Measurements from ENCODE around the gene RS1.

Gene RS1

DNA sequence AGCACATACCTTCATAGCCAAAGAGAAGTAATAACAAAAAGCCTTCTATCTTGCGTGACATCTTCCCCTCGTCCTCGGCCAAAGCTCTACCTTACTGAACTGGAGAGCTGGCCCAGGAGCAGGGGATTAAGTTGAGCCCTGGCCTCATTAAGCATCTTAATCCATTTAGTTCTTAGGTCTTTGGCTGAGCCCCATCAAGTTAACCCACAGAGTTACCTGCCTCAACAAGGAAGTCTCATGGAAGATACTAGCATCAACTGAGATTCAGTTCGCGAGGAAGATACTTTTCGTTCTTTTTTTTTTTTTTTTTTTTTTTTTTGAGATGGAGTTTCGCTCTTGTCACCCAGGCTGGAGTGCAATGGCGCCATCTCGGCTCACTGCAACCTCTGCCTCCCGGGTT, at the start of gene RS1:
RS1 (minus strand) TSS at position 101 of the 400 bp plus-strand sequence; CDS start at position 61, 40 bp downstream.
- DNase-seq (ENCODE audit: low spot score), result no peak

- DNase-seq (ENCODE audit: low spot score), result no peak
Observed at GRCh38 chrX:18719852-18720251, 47.9 kb upstream of the RS1 start.

DNA sequence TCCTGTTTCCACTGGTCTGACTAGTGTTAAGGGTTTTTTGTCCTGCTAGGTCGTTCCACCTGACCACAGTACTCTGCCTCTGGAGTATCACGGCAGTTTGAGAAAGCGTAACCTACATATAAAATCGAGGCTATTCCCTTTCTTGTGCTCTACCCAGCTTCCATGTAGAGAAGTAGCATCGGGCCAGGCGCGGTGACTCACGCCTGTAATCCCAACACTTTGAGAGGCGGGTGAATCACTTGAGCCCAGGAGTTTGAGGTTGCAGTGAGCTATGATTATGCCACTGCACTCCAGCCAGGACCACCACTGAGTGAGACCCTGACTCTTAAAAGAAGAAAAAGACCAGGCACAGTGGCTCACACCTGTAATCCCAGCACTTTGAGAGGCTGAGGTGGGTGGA, 43.0 kb upstream of the RS1 start:
- no peak for DNase-seq (ENCODE audit: low spot score)

DNA sequence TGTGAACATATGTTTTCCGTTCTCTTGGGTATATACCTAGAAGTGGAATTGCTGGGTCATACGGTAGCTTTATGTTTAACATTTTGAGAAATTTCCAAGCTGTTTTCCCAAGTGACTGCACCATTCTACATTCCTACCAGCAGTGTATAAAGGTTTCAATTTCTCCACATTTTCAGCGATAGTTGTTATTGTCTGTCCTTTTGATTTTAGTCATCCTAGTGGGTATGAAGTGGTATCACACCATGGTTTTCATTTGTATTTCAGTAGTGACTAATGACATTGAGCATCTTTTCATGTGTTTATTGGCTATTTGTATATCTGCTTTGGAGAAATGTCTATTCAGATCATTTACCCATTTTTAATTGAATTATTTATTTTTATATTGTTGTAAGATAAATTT, 37.9 kb upstream of the RS1 start:
- DNase-seq (ENCODE audit: low spot score), result no peak

- no peak for DNase-seq (ENCODE audit: low spot score)
Observed at GRCh38 chrX:18707426-18708049, 35.6 kb upstream of the RS1 start, which contains the start of gene PPEF1. Gene PPEF1 (plus strand): TSS chrX:18707645. CDS start chrX:18707781, 136 bp downstream.

GRCh38 chrX:18702362-18703195, 30.7 kb upstream of the RS1 start:
- DNase-seq (ENCODE audit: low spot score), result no peak

DNA sequence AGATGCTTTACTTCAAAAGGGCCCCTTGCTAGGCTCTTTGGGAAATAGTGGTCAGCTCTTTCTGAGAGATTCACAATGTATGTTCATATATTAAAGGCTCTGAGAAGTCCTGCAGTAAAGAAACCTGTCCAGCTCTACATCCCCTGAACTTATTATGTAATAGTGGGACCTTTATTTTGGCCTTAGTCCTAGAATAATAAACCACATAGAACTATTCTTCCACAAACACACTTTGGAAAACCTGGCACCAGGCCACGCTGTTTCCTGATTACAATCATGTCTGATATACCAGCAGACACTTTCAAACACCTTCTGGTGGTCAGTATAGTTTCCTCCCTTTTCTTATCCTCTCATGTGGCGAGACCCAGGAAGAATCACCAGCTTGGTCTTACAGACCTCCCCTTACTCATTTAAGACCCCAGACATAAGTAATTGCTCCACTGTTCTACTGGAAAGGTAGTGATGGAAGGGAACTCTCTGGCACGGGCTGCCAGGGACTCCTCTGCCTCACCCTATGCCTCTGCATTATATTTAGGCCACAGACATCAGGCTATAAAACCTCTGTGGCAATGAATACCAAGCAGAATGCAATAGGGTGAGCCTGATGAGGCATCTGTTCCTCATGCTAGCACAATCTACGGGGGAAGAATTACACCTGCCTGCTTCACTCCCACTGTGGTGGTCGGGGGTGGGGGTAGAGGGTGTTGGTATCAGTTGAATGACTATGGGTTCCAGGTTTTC, 29.9 kb upstream of the RS1 start:
- DNase-seq (ENCODE audit: low spot score), result no peak

DNA sequence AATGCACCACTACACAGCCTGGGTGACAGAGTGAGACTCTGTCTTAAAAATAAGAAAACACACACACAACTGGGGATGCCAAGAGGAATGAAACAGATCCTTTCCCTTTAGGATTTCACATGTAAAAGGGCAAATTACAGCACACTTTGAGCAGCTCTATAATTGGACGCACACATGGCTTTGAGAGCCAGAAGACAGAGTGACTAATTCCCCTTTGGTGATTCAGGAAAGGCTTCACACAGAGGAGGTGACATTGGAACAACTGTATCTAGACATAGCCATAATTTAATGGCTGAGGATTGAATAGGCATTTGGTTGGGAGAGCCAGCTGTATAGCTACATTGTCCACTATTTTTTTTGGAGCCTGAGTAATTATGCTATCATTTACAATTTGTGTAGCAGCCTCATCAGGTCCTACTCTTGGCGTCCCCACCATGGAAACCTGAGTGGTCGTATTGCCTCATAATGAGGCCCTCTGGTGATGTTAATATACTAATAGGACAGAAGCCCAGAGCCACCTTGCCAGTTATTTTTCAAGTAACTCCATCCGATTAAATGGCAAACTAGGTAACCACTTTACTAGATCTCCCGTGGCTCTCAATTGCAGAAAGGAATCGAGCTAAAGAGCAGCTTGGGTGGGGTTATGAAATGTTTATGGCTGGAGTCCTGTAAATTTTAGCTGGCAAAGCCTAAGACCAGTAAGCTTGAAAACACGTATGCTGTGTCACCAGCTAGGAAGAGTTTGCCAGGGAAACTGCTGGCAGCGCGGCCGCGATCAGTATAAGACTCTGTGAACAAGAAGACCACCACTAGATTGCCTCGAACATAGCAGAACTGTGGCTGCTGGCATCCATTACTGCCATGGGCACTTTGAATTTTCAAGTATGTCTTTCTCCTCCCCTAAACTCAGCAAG, 27.1 kb upstream of the RS1 start:
- no peak for DNase-seq (ENCODE audit: low spot score)

DNA sequence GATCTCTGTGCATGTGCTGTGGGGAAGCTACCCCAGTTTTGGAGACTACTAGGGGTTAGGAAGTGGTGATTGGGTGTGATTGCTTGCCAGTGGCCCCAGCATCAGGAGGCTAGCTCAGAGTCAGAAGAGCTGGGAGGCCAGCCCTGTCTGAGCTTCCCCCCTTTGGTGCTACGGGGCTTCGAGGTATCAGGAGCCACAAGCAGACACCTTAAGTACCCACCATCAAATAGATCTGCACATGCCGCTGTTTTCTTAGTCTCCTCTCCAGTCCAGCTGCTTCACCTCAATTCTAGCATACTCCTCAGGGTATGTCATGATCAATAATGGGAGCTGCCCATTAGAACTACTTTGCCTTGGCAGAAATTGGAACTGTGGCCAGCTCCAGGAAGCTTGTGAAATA, 24.7 kb upstream of the RS1 start:
- DNase-seq (ENCODE audit: low spot score), result no peak

DNA sequence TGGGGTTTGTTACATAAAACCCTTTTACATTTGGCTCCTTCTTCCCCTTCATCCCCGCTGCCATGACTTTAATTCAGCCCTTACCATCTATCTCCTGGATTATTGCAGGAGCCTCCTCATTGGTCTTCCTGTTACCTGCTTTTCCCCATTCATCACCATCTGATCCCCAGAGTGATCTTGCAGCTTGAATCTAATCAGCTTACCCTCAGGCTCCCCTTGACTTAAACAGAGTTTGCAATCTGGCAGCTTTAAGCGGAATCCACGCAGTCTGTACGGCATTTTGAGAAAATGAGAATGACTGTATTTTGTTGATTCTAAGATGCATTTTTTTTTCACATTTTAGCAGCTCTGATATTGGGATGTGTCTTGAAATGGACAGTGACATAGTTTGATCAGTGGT, 20.6 kb upstream of the RS1 start:
- no peak for DNase-seq (ENCODE audit: low spot score)

GRCh38 chrX:18691431-18691830, 19.5 kb upstream of the RS1 start:
- no peak for DNase-seq (ENCODE audit: low spot score)

DNA sequence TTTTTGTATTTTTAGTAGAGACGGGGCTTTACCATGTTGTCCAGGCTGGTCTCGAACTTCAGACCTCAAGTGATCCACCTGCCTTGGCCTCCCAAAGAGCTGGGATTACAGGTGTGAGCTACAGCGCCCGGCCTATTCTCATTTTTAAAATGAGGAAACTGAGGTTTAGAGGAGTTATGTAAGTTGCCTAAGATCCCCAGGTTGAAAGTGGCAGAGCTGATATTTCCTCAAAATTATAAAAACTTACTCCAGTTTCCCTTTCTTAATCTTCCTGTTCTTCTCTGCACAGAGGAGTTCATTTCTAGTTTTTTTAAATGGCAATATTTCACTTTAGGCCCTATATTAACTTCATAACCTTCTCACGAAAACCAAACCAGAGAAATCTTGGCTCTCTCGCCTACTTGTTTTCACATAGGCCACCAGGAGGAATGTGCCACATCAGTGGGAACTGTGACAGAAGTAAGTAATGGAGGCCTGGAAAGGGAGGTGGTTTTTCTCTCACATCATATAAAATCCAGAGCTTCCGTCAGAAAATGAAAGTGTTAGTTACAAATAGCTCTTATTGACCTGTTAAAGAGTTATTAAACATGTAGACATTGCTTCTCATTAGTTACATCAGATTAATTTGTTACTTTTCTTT, 16.1 kb upstream of the RS1 start:
- DNase-seq (ENCODE audit: low spot score), result no peak

DNA sequence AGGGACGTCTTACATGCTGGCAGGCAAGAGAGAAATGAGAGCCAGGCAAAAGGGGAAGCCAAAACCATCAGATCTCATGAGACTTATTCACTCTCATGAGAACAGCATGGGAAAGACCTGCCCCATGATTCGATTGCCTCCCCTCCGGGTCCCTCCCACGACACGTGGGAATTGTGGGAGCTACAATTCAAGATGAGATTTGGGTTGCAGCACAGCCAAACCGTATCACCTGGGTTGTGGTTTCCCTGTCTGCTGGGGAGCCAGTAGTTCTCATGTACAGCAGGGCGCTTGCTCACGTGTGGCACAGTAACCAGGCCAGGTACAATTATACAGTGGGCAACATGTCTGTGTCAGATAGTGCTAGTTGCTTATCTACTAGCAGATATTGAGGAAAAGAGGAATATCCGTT, 11.1 kb upstream of the RS1 start:
- DNase-seq (ENCODE audit: low spot score), result no peak

GRCh38 chrX:18681996-18682395, 10.1 kb upstream of the RS1 start:
- no peak for DNase-seq (ENCODE audit: low spot score)

DNA sequence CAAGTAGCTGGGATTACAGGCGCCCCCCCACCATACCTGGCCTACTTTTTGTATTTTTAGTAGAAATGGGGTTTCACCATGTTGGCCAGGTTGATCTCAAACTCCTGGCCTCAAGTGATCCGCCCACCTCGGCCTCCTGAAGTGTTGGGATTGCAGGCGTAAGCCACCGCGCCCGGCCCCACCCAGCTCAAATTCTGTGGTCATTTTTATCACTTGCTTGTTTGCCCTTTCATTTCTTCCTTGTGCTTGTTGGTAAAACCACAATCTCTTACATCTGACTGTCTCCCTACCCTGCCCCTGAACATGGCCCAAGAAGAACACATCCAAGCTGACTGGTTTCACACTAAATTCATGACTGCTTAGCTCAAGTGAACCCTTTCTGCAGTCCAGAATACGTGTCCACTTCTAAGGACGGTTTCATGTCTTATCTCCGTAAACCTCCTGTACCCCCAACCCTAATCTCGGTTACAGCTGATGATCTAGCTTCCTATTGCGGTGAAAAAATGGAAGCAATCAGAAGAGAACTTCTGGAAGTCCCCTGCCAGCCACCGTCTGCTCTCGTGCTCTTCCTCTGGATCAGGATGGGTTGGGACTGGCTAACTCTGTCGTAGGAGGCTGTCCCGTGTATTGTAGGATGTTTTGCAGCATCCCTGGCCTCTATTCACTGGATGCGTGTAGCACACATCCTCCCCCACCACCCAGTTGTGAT, 5.4 kb upstream of the RS1 start:
- no peak for DNase-seq (ENCODE audit: low spot score)

DNA sequence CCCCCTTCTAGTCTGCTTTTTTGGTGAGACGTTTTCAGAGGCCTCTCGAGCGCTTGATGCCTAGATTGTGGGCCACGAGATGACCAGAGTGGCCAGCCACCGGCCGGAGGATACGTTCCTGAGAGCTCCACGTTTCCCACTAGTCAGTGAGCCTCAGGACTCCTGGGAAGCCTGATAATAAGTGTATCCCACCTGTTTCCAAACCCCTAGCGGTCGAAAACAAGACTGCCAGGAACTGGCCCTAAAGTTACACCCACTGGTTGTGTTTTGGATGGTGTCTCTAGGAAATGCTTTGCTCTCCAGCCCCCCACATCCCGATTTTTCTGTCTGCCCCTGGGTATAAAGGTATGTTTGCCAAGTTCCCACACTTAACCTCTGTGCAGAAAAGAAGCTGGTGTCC, 4.6 kb upstream of the RS1 start:
- no peak for DNase-seq (ENCODE audit: low spot score)

DNA sequence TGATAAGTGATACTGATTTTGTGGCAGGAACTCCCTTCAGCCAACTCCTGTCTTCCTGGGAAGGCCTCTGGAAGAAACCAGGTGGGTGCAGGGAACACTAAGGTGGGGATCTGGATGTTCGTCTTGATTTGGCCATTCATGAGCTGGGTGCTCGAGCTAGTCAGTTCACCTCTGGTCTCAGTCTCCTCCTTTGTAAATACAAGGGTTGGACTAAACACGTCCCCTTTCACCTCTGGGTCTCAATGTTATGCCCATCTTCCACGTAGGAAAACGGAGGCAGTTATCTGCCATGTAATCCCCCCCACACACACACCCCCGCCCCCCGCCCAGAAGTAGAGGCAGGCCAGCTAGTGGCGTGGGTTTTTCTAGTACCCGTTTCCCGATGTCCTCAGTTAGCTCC, 4.1 kb upstream of the RS1 start:
- DNase-seq (ENCODE audit: low spot score), result no peak

DNA sequence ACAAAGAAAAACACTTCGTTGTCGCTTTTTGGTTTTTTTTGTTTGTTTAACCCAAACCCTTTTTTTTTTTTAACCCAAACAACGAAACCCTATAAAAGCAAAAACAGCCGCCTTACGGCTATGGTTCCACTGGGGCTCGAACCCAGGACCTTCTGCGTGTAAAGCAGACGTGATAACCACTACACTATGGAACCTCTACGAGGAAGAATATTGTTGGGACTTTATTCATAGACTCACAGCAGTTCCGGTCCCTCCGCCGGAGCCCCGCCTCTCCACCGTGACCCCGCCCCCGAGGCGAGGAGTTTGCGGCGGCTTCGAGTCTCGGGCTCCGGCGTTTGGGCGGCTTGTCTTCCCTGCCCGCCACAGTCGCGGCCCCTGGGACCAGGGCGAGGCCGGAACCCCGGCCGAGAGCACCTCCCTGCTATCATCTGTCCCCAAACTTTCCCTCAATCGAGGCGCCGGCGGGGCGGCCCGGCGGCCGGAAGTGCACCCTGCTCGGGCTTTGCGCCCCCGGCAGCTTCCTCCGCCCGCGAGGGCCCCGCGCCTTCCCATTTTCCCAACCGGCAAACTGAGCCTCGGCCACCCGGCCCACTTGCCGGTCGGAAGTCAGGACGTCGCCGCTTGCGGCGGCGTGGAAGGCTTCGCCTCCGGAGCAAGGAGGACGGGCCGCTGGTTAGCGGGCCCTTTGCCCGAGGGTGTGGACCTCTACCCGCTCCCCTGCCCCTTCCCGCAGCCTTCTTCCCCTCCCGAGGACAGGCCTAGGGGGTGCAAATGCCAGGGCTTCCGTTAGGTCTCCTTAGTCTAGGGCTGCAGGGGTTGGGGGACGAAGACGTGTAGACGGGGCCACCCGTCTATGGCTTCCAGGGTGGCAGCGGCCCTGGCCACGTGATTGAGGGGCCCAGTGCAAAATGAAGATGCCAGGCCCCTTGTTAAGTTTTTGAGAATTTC, 3.2 kb upstream of the RS1 start:
- peak; percentile 84 for DNase-seq (ENCODE audit: low spot score)

DNA sequence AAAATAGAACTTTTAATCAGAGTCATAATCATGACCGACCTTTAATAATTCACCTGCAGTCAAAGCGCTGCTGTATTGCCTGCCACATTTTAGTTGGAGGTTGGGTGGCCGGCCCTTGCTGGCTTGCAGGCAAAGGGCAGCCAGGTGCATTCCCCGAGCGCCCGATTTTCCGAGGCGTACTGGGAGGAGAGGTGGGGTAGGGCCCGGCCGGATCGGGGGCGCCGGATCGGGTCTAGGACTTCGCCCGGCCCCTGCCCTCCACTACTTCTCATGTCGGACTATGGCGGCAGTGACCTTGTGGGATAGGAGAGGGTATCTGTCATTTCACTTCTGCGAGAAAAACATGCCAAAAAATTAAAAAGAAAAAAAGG, 2.5 kb upstream of the RS1 start:
- no peak for DNase-seq (ENCODE audit: low spot score)

Measured in NAMALWA (cell line).